Measurements from ENCODE around the gene SYPL1.
"Not testable (repeated sequence)": the region's sequence is repeated elsewhere in the genome, so short reads cannot be mapped to it uniquely, and the experiment has no call there.

DNA sequence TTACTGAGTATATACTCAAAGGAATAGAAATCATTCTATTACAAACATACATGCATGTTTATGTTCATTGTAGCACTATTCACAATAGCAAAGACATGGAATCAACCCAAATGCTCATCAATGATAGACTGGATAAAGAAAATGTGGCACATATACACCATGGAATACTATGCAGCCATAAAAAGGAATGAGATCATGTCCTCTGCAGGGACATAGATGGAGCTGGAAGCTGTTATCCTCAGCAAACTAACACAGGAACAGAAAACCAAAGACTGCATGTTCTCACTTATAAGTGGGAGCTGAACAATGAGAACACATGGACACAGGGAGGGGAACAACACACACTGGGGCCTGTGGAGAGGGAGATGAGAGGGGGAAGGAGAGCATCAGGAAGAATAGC lies 26.1 kb upstream of the SYPL1 start:
- TF ChIP-seq, protein P1, sequence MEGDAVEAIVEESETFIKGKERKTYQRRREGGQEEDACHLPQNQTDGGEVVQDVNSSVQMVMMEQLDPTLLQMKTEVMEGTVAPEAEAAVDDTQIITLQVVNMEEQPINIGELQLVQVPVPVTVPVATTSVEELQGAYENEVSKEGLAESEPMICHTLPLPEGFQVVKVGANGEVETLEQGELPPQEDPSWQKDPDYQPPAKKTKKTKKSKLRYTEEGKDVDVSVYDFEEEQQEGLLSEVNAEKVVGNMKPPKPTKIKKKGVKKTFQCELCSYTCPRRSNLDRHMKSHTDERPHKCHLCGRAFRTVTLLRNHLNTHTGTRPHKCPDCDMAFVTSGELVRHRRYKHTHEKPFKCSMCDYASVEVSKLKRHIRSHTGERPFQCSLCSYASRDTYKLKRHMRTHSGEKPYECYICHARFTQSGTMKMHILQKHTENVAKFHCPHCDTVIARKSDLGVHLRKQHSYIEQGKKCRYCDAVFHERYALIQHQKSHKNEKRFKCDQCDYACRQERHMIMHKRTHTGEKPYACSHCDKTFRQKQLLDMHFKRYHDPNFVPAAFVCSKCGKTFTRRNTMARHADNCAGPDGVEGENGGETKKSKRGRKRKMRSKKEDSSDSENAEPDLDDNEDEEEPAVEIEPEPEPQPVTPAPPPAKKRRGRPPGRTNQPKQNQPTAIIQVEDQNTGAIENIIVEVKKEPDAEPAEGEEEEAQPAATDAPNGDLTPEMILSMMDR (IDR thresholded peaks at IDR 0.05): not testable (repeated sequence)
- TF ChIP-seq POLR2AphosphoS5 (IDR thresholded peaks at IDR 0.05; ENCODE audit: low read depth, low read length); SIN3A (IDR thresholded peaks at IDR 0.05; ENCODE audit: borderline replicate concordance, insufficient read depth, low read depth, low read length); TCF7L2 (IDR thresholded peaks at IDR 0.05; ENCODE audit: low read depth, low read length): not testable (repeated sequence)
- TF ChIP-seq, protein P2, sequence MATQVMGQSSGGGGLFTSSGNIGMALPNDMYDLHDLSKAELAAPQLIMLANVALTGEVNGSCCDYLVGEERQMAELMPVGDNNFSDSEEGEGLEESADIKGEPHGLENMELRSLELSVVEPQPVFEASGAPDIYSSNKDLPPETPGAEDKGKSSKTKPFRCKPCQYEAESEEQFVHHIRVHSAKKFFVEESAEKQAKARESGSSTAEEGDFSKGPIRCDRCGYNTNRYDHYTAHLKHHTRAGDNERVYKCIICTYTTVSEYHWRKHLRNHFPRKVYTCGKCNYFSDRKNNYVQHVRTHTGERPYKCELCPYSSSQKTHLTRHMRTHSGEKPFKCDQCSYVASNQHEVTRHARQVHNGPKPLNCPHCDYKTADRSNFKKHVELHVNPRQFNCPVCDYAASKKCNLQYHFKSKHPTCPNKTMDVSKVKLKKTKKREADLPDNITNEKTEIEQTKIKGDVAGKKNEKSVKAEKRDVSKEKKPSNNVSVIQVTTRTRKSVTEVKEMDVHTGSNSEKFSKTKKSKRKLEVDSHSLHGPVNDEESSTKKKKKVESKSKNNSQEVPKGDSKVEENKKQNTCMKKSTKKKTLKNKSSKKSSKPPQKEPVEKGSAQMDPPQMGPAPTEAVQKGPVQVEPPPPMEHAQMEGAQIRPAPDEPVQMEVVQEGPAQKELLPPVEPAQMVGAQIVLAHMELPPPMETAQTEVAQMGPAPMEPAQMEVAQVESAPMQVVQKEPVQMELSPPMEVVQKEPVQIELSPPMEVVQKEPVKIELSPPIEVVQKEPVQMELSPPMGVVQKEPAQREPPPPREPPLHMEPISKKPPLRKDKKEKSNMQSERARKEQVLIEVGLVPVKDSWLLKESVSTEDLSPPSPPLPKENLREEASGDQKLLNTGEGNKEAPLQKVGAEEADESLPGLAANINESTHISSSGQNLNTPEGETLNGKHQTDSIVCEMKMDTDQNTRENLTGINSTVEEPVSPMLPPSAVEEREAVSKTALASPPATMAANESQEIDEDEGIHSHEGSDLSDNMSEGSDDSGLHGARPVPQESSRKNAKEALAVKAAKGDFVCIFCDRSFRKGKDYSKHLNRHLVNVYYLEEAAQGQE (IDR thresholded peaks at IDR 0.05; ENCODE audit: insufficient read depth in 1 of 2, low read depth in 2 of 2, low read length in 1 of 2): not testable (repeated sequence)

Data from Panc1 (cell line).